Raji (cell line): ENCODE data around the gene PCK1.

Experiments used
- POLR2A ChIP-seq: IDR thresholded peaks from 2 replicates; pipeline ENCODE4 v1.6.1; 2011; ENCODE audit warnings: low read depth, low read length, control low read depth; ENCODE audit not compliant: insufficient read depth

PCK1 gene

DNA sequence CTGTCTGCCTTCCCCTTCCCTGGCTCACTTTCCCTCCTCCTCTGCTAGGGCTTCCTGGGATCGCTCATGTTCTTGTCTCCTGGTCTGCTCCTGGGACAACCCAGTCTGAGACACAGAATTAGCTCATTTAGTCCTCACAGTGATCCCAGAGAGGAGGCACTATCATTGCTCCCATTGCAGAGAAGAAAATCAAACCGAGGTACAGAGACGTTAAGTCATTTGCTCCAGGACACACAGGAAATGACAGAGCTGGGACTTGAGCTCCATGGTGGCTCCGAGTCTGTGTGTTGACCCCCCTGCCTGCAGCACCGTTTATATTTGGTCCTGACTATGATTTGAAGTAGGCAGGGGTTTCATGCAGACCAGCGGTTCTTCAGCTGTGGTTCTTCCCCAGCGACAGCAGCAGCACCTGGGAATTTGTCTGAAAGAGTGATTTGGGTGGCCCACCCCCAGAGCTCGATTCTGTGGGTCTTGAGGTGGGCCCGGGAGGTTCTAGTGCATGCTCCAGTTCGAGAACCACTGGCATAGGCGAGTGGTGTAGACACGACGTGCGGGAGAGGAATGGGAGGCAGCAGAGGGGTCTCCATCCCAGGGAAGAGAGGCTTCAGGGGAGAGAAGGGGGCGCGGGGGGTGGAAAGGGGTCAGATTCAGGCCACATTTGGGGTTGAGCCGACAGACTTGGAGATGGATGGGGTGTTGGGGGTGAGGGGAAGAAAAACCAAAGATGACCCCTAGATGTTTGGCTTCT lies 24.7 kb downstream of the PCK1 start:
- TF ChIP-seq POLR2A: no peak

DNA sequence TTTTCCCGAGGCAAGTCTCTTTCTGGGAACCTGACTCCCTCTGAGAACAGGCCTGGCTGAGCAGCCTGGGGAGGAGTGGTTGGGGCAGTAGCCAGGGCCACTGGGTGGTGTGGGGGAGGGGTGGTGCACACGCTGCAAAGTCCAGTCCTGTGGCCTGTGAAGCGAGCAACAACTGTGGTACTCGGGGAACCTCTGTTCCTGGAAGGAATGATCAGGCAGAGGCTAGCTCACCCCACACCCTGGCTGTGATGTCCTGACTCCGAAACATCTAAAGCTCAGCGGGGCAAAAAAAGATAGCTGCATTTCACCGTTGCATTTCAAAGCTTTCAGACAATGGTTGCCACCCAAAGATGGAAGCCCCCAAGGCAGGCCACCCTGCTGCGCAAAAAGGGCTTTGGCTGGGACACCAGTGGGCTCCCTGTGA lies 25.5 kb downstream of the PCK1 start:
- no peak for TF ChIP-seq POLR2A

DNA sequence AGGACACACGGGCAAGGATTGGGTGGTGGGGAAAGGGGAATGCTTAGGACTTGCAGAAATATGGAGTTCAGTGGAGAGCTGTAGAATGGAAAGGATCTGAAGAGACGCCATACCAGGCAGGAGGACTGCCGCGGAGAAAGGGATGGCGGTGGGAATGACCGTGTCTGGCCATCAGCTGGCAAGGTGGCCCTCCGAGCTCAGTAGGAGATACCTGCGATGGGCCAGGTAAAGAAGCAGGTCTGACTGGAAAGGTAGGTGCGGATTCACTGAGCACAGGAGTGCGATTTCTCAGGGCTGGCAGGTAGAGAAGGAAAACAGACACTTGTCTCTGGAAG lies 26.0 kb downstream of the PCK1 start:
- no peak for TF ChIP-seq POLR2A

DNA sequence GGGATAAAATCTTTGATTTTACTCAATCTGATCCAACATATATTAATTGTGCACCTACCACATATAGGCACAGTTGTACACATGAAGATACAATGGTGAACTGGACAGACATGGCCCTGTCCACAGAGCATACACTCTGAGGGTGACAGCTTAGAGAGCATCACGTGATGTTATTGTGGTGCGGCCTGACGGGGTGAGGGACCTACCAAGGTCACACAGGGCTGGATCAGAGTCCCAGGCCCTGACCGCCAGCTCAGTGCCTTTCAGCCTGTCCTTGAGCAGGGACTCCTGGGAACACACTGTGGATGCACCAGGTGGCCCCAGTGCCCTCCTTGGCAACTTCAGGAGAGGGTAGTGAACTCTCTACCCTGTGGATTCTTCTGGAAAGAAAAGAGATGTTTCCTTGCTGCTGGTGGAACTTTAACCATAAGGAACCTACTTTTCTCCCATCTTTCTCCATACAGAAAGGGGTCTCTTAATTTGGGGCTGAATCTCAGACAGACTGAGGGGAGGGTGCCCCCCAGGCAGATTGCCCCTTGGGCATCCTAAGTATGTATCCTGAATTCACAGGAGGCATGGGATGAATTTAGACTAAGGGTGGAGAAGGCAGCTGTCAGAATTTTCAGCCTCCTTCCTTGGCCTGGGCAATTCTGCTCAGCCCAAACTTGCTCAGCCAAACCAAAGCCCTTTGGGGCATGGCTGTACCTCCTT lies 26.5 kb downstream of the PCK1 start:
- TF ChIP-seq POLR2A: no peak

DNA sequence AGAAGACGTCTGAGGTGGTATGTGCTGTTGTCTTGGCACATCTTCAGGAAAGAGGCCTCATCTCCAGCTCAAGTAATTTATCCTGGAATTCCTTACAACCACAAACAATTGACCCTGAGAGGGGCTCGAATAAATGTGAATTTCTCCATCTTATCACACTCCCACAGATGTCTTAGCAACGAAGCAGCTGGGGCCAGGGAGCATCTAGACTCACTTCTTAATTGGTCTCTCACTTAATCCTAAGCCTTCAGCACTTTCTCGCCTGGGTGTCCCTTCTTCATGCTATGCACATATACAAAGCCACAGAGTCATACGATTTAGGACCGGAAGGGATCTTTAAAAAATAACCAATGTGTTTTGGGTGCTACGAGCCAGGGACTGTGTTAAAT lies 27.1 kb downstream of the PCK1 start:
- no peak for TF ChIP-seq POLR2A

GRCh38 chr20:57588596-57588995 lies 27.7 kb downstream of the PCK1 start:
- no peak for TF ChIP-seq POLR2A

- TF ChIP-seq POLR2A: no peak
Observed at GRCh38 chr20:57589123-57589727, 28.3 kb downstream of the PCK1 start.

GRCh38 chr20:57589728-57590484 lies 29.0 kb downstream of the PCK1 start:
- no peak for TF ChIP-seq POLR2A

GRCh38 chr20:57590485-57591288 lies 29.8 kb downstream of the PCK1 start:
- TF ChIP-seq POLR2A: no peak

GRCh38 chr20:57591289-57592229 lies 30.6 kb downstream of the PCK1 start:
- TF ChIP-seq POLR2A: no peak

- TF ChIP-seq POLR2A: no peak
Observed at GRCh38 chr20:57592263-57593092, 31.6 kb downstream of the PCK1 start.

- no peak for TF ChIP-seq POLR2A
Observed at GRCh38 chr20:57593134-57593886, 32.4 kb downstream of the PCK1 start.
